ENCODE data around the gene SEMA4A.

DNA sequence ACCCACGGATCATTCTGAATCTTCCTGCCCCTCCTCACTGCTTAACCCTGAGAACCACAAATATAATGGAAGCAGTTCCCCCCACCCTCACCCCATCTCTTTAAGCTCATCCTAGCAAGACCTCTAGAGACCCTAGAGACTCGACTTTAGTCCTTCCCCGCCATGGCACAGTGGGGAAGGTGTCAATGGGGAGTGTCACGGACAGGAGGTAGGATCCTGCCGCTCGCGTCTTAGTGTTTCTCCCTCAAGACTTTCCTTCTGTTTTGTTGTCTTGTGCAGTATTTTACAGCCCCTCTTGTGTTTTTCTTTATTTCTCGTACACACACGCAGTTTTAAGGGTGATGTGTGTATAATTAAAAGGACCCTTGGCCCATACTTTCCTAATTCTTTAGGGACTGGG lies 58.7 kb downstream of the SEMA4A start:
- TF ChIP-seq POLR2A (IDR thresholded peaks at IDR 0.05; ENCODE audit: low read length) (no peak), GATA1 (IDR thresholded peaks at IDR 0.05; ENCODE audit: low read depth, low read length) (no peak)

All from erythroblast (primary cell).